ENCODE results near the gene CELSR1. TPM values are rescaled to one million over a fixed set of nuclear protein-coding genes. Genes with fewer than 3 reads are reported as not detected.
"Not testable (repeated sequence)": the region's sequence is repeated elsewhere in the genome, so short reads cannot be mapped to it uniquely, and the experiment has no call there.

The CELSR1 gene
- total and polyA plus RNA-seq, 10 donors = 4.3 to 13.1 (median 8.4) TPM

DNA sequence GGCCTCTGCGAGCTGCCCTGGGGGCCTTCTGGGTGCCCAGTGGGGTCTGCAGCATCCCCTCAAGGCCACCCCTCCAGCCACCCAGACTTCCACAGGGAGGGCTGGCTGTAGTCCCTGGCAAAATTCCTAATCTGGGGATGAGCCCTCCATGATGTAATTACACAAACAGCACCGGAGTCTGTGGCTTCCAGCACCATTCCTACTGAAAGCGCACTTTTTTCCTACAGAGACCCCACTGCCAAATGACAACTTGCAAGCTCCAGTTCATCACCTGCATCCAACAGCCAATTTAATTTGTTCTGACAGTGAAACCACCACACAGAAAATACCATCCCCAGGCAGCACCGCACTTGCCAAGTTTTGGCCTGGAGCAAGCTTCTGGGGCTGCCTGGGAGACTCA lies 131.5 kb downstream of the CELSR1 start:
- no peak overlapping the region for H3K27ac ChIP-seq
- no peaks in the 10 kb centered on the region for H3K27me3 ChIP-seq (replicated peaks in 1 of 7)
- no peaks in the 10 kb centered on the region for H3K9me3 ChIP-seq
- no peak for DNase-seq
- no peaks in the 10 kb centered on the region for H3K4me1 ChIP-seq
- intact Hi-C loops (cut with DNase I; ENCODE audit: low total_unique reads) = no loop called here
- 86 to 95% (median 90%) methylated on average over 4 of the region's 4 CpGs for WGBS, 5 donors
- no peak overlapping the region for H3K4me3 ChIP-seq
- no peak for TF ChIP-seq POLR2A (IDR thresholded peaks at IDR 0.05)
- TF ChIP-seq, protein P1, sequence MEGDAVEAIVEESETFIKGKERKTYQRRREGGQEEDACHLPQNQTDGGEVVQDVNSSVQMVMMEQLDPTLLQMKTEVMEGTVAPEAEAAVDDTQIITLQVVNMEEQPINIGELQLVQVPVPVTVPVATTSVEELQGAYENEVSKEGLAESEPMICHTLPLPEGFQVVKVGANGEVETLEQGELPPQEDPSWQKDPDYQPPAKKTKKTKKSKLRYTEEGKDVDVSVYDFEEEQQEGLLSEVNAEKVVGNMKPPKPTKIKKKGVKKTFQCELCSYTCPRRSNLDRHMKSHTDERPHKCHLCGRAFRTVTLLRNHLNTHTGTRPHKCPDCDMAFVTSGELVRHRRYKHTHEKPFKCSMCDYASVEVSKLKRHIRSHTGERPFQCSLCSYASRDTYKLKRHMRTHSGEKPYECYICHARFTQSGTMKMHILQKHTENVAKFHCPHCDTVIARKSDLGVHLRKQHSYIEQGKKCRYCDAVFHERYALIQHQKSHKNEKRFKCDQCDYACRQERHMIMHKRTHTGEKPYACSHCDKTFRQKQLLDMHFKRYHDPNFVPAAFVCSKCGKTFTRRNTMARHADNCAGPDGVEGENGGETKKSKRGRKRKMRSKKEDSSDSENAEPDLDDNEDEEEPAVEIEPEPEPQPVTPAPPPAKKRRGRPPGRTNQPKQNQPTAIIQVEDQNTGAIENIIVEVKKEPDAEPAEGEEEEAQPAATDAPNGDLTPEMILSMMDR (IDR thresholded peaks at IDR 0.05 in 8 of 11, conservative IDR thresholded peaks at IDR 0.05 in 3 of 11) = no peak
- TF ChIP-seq POLR2AphosphoS5 (IDR thresholded peaks at IDR 0.05) = no peak
- peaks cover 0 to 23% (median 2%) of the 10 kb centered on the region in 6 donors for H3K36me3 ChIP-seq

- H3K9me3 ChIP-seq; H3K4me3 ChIP-seq; intact Hi-C loops (cut with DNase I; ENCODE audit: low total_unique reads); DNase-seq; H3K27me3 ChIP-seq (replicated peaks in 1 of 7); H3K4me1 ChIP-seq; H3K27ac ChIP-seq: not testable (repeated sequence)
- H3K36me3 ChIP-seq = peaks cover 0 to 11% (median 0%) of the 10 kb centered on the region in 6 donors
- 74 to 83% (median 76%) methylated on average over 6 to 7 of the region's 7 CpGs for WGBS, 5 donors
These were observed 133.5 kb downstream of the CELSR1 start for GRCh38 chr22:46403880-46404279.

DNA sequence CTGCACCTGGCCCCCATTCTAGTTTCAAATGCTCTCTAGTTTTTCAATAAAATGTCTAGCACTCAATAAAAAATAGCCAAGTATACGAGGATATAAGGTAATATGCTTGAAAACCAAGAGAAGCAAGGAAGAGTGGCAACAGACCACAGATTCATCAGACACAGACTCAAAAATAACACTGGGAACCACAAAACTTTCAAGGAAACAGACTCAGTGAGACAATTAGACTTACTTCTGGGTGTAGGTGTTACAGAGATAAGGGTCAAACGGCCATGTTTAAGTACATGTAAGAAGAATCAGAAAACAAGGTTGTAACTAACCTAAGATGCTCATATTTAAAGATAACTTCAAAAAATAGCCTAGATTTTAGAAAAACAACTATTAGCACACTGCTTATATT lies 134.9 kb downstream of the CELSR1 start:
- 69 to 80% (median 73%) methylated on average over 2 of the region's 2 CpGs for WGBS, 5 donors
- Histone ChIP-seq H3K9me3 (no peaks in the 10 kb centered on the region), H3K27me3 (replicated peaks in 1 of 7) (no peaks in the 10 kb centered on the region), H3K4me3 (no peak overlapping the region), H3K27ac (no peak overlapping the region), H3K4me1 (no peaks in the 10 kb centered on the region), H3K36me3 (peaks cover 0 to 19% (median 0%) of the 10 kb centered on the region in 6 donors)
- DNase-seq = no peak
- TF ChIP-seq POLR2A (IDR thresholded peaks at IDR 0.05) (no peak), POLR2AphosphoS5 (IDR thresholded peaks at IDR 0.05) (no peak)
- TF ChIP-seq, protein P1 (IDR thresholded peaks at IDR 0.05 in 8 of 11, conservative IDR thresholded peaks at IDR 0.05 in 3 of 11) = no peak
- intact Hi-C loops (cut with DNase I; ENCODE audit: low total_unique reads) = no loop called here

DNA sequence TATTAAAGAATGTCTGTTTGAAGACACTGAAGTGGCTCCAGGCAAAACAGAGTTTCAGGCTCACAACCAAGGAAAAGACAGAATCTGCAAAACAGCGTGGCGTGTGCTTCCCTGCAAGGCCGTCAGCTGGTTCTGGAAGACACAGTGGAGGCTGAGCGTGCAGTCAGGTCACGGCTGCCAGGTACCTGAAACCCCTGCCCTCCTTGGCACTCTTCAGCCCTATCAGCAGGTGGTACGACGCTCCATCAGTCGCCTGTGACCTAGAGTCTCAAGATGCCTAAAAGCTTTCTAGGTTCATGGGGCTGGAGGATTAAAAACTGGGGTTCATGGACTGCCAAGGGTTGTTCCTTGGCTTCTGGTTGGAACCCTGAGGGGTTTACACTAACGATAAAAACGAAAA lies 136.1 kb downstream of the CELSR1 start:
- DNase-seq = no peak
- H3K27ac ChIP-seq = no peak overlapping the region
- no peak overlapping the region for H3K4me3 ChIP-seq
- no peaks in the 10 kb centered on the region for H3K9me3 ChIP-seq
- peaks cover 0 to 19% (median 0%) of the 10 kb centered on the region in 6 donors for H3K36me3 ChIP-seq
- WGBS, 5 donors = 85 to 93% (median 92%) methylated on average over 10 of the region's 10 CpGs
- H3K27me3 ChIP-seq (replicated peaks in 1 of 7) = no peaks in the 10 kb centered on the region
- intact Hi-C loops (cut with DNase I; ENCODE audit: low total_unique reads) = no loop called here
- TF ChIP-seq POLR2A (IDR thresholded peaks at IDR 0.05) (no peak), POLR2AphosphoS5 (IDR thresholded peaks at IDR 0.05) (no peak)
- TF ChIP-seq, protein P1 (IDR thresholded peaks at IDR 0.05 in 8 of 11, conservative IDR thresholded peaks at IDR 0.05 in 3 of 11) = no peak
- no peaks in the 10 kb centered on the region for H3K4me1 ChIP-seq

Measured in spleen (tissue), 11 donors.